OCI-LY1 (cell line): Measurements from ENCODE around the gene CDX2.

Experiments used
- H2AFZ ChIP-seq: fragments of 200-600 bp; sonication (generic), shearing (Covaris generic); 2 replicates; pipeline ENCODE4 v1.6.0; 2014; ENCODE audit warnings: antibody characterized with exemption, mild to moderate bottlenecking, low read length
- H3F3A ChIP-seq: fragments of 200-600 bp; sonication (generic), shearing (Covaris generic); 2 replicates; pipeline ENCODE4 v1.6.0; 2014; ENCODE audit warnings: mild to moderate bottlenecking, antibody characterized with exemption, low read length, moderate library complexity; ENCODE audit not compliant: insufficient read depth
- H3K27ac ChIP-seq: fragments of 200-600 bp; sonication (generic); 2 replicates; pipeline ENCODE4 v1.5.1; 2014; ENCODE audit warnings: low read length, mixed run types, mild to moderate bottlenecking, low read depth; ENCODE audit not compliant: poor library complexity, severe bottlenecking
- H3K27me3 ChIP-seq: fragments of 200-600 bp; sonication (generic); 2 replicates; pipeline ENCODE4 v1.6.0; 2014; ENCODE audit warnings: antibody characterized with exemption, mild to moderate bottlenecking, low read length, moderate library complexity; ENCODE audit not compliant: insufficient read depth
- H3K36me3 ChIP-seq: fragments of 200-600 bp; sonication (generic); 2 replicates; pipeline ENCODE4 v1.6.1; 2014; ENCODE audit warnings: mild to moderate bottlenecking, antibody characterized with exemption, low read length, moderate library complexity, mixed read lengths; ENCODE audit not compliant: insufficient read depth
- H3K4me1 ChIP-seq: fragments of 200-600 bp; sonication (generic); 2 replicates; pipeline ENCODE4 v1.5.1; 2014; ENCODE audit warnings: mild to moderate bottlenecking, low read length, moderate library complexity; ENCODE audit not compliant: insufficient read depth, severe bottlenecking
- H3K4me2 ChIP-seq: fragments of 200-600 bp; sonication (generic), shearing (Covaris generic); 2 replicates; pipeline ENCODE4 v1.6.1; 2014; ENCODE audit warnings: low read length
- H3K4me3 ChIP-seq: fragments of 200-600 bp; sonication (generic); 2 replicates; pipeline ENCODE4 v1.5.1; 2014; ENCODE audit warnings: low read length, low read depth, mild to moderate bottlenecking, mixed read lengths; ENCODE audit not compliant: poor library complexity, severe bottlenecking
- H3K79me2 ChIP-seq: fragments of 200-600 bp; shearing (Covaris generic); 2 replicates; pipeline ENCODE4 v1.6.1; 2016; ENCODE audit warnings: mixed run types, low read length, mixed read lengths; ENCODE audit not compliant: insufficient read depth
- H3K9ac ChIP-seq: fragments of 200-600 bp; sonication (generic), shearing (Covaris generic); 2 replicates; pipeline ENCODE4 v1.6.1; 2014; ENCODE audit warnings: mild to moderate bottlenecking, low read length, mixed read lengths
- H3K9me2 ChIP-seq: fragments of 200-600 bp; sonication (generic), shearing (Covaris generic); 2 replicates; pipeline ENCODE4 v1.6.1; 2014; ENCODE audit warnings: low read depth, mild to moderate bottlenecking, low read length, mixed read lengths
- H3K9me3 ChIP-seq: fragments of 200-600 bp; shearing (Covaris generic); 2 replicates; pipeline ENCODE4 v1.6.1; 2014; ENCODE audit warnings: low read length, mixed read lengths
- H4K20me1 ChIP-seq: fragments of 200-600 bp; sonication (generic), shearing (Covaris generic); 2 replicates; pipeline ENCODE4 v1.6.0; 2016; ENCODE audit warnings: mild to moderate bottlenecking, low read length; ENCODE audit not compliant: insufficient read depth
- CTCF ChIP-seq: fragments of 200-600 bp; sonication (generic), shearing (Covaris generic); IDR thresholded peaks from 2 replicates; pipeline ENCODE4 v1.5.1; 2017; ENCODE audit warnings: mild to moderate bottlenecking, antibody characterized with exemption, low read length, moderate library complexity, mixed read lengths
- EZH2 ChIP-seq: fragments of 200-600 bp; sonication (generic), shearing (Covaris generic); IDR thresholded peaks from 2 replicates; pipeline ENCODE4 v1.8.0; 2017; ENCODE audit warnings: borderline replicate concordance, mixed run types, mild to moderate bottlenecking, antibody characterized with exemption, low read length, moderate library complexity, mixed read lengths

CDX2 gene

GRCh38 chr13:27911521-27911920 lies 57.6 kb downstream of the CDX2 start:
- Histone ChIP-seq H3F3A (no peaks in the 10 kb centered on the region), H3K9me2 (no peaks in the 10 kb centered on the region)

More at GRCh38 chr13:27911521-27911920, 57.6 kb downstream of the CDX2 start:
- H4K20me1 ChIP-seq: no peaks in the 10 kb centered on the region
- no peaks in the 10 kb centered on the region for H3K36me3 ChIP-seq
- H3K79me2 ChIP-seq: no peaks in the 10 kb centered on the region
- H3K4me1 ChIP-seq: no peaks in the 10 kb centered on the region
- no peaks in the 10 kb centered on the region for H3K9me3 ChIP-seq
- H3K4me3 ChIP-seq: no peak overlapping the region
- no peak overlapping the region for H3K9ac ChIP-seq
- H3K4me2 ChIP-seq: no peak overlapping the region
- no peak overlapping the region for H2AFZ ChIP-seq
- no peak for TF ChIP-seq CTCF
- no peak for TF ChIP-seq EZH2
- H3K27ac ChIP-seq: no peak overlapping the region
- H3K27me3 ChIP-seq: no peaks in the 10 kb centered on the region
